Measurements from ENCODE around the gene CLDN17.

- TF ChIP-seq YY1 (IDR thresholded peaks at IDR 0.05; ENCODE audit: insufficient read depth, insufficient read length) (no peak), SUZ12 (IDR thresholded peaks at IDR 0.05; ENCODE audit: extremely low read depth, insufficient read depth, insufficient read length) (no peak)
Measured at GRCh38 chr21:30166705-30167104, at the start of gene CLDN17.

Measured in NT2/D1 (cell line).